HG03103 (cell line): ENCODE measurements around the gene OR51B4.
"Not testable (repeated sequence)": the region's sequence is repeated elsewhere in the genome, so short reads cannot be mapped to it uniquely, and the experiment has no call there.

Experiments used
- ATAC-seq: cut with Tn5 transposase; IDR thresholded peaks from one replicate; pipeline ENCODE4 v1.9.1; 2021; ENCODE audit warnings: low read depth; ENCODE audit not compliant: unreplicated experiment

The OR51B4 gene

GRCh38 chr11:5301846-5302245 lies at the start of gene OR51B4:
Gene OR51B4, minus strand, starts transcription at chr11:5301946. Its CDS starts 0 bp downstream, at chr11:5301946.
- ATAC-seq, result no peak

DNA sequence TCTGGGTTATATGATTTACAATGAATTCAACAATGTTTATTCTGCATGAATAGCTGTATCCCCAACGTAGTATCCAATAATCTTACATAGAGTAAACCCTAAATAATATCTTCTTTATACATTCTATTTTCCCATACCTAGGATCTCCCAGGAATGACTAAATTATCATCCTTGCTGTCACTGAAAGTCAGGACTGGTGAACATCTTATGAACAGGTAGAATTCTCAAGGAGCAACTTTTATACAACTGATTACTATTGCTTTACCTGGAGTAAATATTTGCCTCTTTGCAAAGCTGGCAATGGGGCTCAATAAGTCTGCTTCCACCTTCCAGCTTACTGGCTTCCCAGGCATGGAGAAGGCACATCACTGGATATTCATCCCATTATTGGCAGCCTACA lies 49.5 kb upstream of the OR51B4 start, which contains the start of gene OR51B6:
OR51B6 (plus strand) TSS at position 301 of the 400 bp plus-strand sequence; CDS start at position 301, 0 bp downstream.
- ATAC-seq, result no peak

- no peak for ATAC-seq
Observed at GRCh38 chr11:5349550-5349949, 47.8 kb upstream of the OR51B4 start.

- no peak for ATAC-seq
Observed at GRCh38 chr11:5348551-5349194, 46.9 kb upstream of the OR51B4 start.

GRCh38 chr11:5345831-5346230 lies 44.1 kb upstream of the OR51B4 start:
- ATAC-seq, result no peak

- no peak for ATAC-seq
Observed at GRCh38 chr11:5343474-5344335, 42.0 kb upstream of the OR51B4 start, which contains the start of gene OR51B5. Gene OR51B5, minus strand, starts transcription at chr11:5343524. Its CDS starts 0 bp downstream, at chr11:5343524.

DNA sequence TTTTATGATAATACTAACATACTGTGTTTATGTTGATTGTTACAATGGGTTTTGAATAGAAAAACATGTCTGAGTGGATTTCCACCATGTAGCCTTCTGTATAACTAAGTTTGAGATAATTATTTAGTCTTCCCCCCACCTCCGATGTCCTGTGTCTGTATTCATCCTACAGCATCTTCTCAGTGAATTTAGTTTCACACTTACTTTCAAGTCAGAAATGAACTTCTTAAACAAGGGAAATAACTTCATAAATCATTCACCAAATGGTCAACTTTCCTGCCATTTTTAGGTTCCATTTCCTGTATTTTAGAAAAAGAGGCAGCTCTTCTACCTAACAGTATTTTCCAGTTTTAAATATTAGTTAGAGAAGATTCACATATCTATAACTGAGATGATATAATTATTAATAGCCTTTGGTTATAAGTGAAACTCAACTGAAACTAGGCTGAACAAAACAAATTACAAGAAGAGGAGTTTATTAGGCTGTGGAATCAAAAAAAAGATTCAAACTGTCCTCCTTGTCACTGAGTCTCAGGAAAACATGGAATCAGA lies 38.1 kb upstream of the OR51B4 start:
- peak; percentile 46 for ATAC-seq

GRCh38 chr11:5337253-5337652 lies 35.5 kb upstream of the OR51B4 start:
- not testable (repeated sequence) for ATAC-seq

- ATAC-seq, result no peak
Observed at GRCh38 chr11:5336331-5336730, 34.6 kb upstream of the OR51B4 start.

DNA sequence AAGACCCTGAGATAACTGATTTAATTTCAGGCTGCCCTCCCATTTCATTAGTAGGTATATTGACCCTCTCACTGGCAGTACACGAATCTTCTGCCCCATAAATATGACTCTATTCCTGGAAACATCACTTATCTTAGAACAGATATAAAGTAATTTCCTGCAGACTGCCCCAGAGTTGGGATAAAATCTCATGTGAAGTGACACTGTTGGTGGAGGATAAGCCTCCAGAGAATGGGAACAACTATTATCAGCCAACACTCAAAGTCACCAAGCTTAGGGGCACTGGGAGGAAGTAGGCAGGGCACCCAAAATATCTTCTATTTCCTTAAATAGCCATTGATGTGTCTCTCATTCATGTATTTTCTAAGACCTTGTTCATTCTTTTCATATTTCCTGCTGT lies 33.4 kb upstream of the OR51B4 start:
- ATAC-seq, result no peak

DNA sequence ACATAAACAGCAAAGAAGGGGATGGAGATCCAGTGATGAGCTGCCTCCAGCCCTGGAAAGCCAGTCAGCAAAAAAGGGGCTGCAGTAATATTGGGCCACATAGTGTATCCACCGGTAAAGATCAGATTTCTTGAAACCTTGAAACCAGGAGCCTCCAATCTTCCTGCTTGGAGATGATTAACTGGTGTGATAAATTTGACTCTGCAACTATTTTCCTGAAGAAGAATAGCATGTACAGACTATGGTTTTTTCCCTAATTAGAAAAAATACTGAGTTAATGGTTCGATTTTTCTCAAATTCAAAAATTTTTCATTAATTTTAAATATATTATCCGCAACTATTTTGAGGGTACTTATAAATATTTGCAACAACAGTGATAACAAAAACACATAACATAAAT lies 22.5 kb upstream of the OR51B4 start, which contains the start of gene OR51B2:
OR51B2 (minus strand) TSS at position 101 of the 400 bp plus-strand sequence; CDS start at position 101, 0 bp downstream.
- ATAC-seq, result no peak

GRCh38 chr11:5317292-5317691 lies 15.5 kb upstream of the OR51B4 start:
- no peak for ATAC-seq

DNA sequence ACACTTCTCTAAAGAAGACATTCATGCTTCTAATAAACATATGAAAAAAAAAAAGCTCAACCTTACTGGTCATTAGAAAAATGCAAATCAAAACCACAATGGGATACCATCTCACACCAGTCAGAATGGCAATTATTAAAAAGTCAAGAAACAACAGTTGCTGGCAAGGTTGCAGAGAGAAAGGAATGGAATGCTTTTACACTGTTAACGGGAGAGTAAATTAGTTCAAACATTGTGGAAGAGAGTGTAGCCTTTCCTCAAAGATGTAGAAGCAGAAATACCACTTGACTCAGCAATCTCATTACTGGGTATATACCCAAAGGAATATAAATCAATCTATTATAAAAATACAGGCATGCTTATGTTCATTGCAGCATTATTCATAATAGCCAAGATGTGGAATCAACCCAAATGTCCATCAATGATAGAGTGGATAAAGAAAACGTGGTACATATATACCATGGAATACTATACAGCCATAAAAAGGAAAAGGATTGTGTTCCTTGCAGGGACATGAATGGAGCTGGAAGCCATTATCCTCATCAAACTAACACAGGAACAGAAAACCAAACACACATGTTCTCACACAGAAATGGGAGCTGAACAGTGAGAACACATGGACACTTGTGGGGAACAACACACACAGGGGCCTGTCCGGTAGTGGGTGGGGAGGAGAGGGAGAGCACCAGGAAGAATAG lies 11.7 kb upstream of the OR51B4 start:
- ATAC-seq, result not testable (repeated sequence)

DNA sequence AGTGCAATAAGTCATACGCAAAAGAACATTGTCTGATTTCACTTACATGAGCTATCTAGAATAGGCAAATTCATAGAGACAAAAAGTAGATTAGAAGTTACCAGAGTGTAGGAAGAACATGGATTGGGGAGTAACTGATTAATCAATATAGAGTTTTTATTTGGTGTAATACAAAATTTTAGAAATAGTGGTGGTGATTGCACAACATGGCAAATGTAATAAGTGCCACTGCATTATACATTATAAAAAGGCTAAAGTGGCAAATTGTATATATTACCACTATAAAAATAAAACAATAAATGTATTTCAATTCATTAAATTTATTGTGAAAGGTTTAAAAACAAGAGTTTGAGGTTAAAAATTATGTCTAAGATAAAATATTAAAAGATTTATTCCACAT lies 8.7 kb upstream of the OR51B4 start:
- ATAC-seq, result no peak

GRCh38 chr11:5307256-5308019 lies 5.7 kb upstream of the OR51B4 start:
- no peak for ATAC-seq

DNA sequence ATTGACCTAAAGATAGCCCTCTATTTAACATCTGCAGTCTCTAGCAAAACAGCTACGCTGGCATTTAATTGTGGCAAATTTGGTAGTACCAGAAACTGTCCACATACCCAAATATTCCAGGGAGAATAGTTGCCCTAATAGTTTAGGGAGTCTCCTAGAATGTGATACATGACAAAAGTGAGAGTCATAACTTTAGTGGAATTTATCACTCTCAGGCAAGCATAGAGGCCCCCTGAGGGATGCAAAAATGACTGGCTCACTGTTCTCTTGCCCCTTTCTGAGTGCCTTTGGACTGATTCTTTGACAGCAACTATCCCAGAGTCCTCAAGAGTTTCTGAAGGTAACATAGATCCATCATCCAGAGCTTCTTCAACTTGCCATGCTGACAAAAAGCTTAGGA lies 2.3 kb upstream of the OR51B4 start:
- ATAC-seq, result no peak

DNA sequence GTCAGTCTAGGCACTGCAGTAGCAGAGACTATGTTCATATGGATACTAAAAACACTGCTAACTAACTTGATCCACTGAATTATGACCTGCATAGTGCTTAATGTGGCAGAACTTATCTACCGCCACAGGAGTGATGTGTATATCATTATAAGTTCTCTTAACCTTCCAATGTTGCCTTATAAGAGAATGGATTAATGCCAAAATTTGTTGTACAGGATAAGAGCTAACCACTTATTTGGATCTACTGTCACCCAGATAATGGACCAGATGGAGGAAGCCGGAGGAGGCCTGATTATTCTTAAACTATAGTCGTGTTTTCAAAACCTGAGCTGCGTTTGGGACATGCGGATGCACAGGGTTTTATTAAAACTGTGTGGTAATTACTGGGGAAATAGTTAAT lies 1.9 kb upstream of the OR51B4 start:
- no peak for ATAC-seq

- no peak for ATAC-seq
Observed at GRCh38 chr11:5300251-5300650, 1.5 kb downstream of the OR51B4 start.

DNA sequence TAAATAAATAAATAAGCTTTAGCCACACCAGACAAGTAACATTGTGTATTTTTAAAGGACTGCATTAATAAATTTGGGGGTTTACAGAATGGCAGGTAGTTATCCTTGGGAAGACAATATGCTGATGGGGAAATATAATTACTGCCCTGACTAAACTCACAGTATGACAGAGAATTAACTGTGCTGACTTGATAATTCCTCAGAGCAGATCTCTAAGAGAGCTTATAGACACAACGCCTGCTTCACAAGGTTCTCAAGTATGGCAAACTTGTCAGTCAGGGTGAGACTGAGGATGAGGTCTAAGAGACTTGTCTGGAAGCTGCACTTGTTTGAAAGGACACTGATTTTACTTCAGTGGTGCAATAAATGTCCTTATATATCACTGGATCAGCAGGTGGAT lies 3.3 kb downstream of the OR51B4 start:
- ATAC-seq, result no peak

- ATAC-seq, result no peak
Observed at GRCh38 chr11:5297721-5298323, 3.9 kb downstream of the OR51B4 start.
